Kidney (tissue), 14 donors: Measurements from ENCODE around the gene CCM2L. TPM values are rescaled to one million over a fixed set of nuclear protein-coding genes. Genes with fewer than 3 reads are reported as not detected.

Experiments used
- DNase-seq, 5 donors: peaks; one replicate each; pipeline ENCODE4 v3.0.0-alpha.2; 2013 to 2020
- FAIRE-seq: peaks from 2 replicates; lab custom pipeline; 2012; peaks lifted over from hg19 to GRCh38; lab: Jason Lieb, UNC
- H3K27ac ChIP-seq, 2 donors: one replicate each; pipeline ENCODE4 v1.7.0; 2013; ENCODE audit warnings: low read depth in 2 of 2, low read length in 2 of 2, inconsistent platforms in 1 of 2
- H3K27me3 ChIP-seq: one replicate; pipeline ENCODE4 v1.7.1; 2013; ENCODE audit warnings: low read length, inconsistent platforms; ENCODE audit not compliant: control insufficient read depth, insufficient read depth
- H3K36me3 ChIP-seq, 3 donors: one replicate each; pipeline versions ENCODE4 v1.7.0 to v1.7.1; 2013; ENCODE audit warnings: low read length in 3 of 3, control low read depth in 1 of 3, inconsistent platforms in 1 of 3; ENCODE audit not compliant: insufficient read depth in 3 of 3, control insufficient read depth in 2 of 3
- H3K4me1 ChIP-seq, 3 donors: one replicate each; pipeline versions ENCODE4 v1.7.0 to v1.7.1; 2013; ENCODE audit warnings: low read length in 3 of 3, inconsistent platforms in 1 of 3, low read depth in 1 of 3; ENCODE audit not compliant: control insufficient read depth in 2 of 3, insufficient read depth in 2 of 3
- H3K4me3 ChIP-seq, 3 donors: one replicate each; pipeline versions ENCODE4 v1.7.0 to v1.8.1; 2013; ENCODE audit warnings: low read length in 3 of 3, control low read depth in 1 of 3, inconsistent platforms in 1 of 3
- H3K9ac ChIP-seq, 3 donors: one replicate each; pipeline versions ENCODE4 v1.7.0 to v1.7.1; 2013; ENCODE audit warnings: low read length in 3 of 3, control low read depth in 1 of 3, inconsistent platforms in 1 of 3
- H3K9me3 ChIP-seq, 3 donors: one replicate each; pipeline versions ENCODE4 v1.7.0 to v1.7.1; 2013; ENCODE audit warnings: low read length in 3 of 3, control low read depth in 1 of 3, inconsistent platforms in 1 of 3; ENCODE audit not compliant: control insufficient read depth in 2 of 3, insufficient read depth in 1 of 3
- intact Hi-C: fragments of 100-400 bp; cut with DNase I; formaldehyde crosslinking; loops from one replicate; pipeline ENCODE4 v1.11.1; 2022
- polyA plus RNA-seq: library from polyadenylated mRNA; stranded (reverse); fragments of 350-450 nt; fragmentation: Illumina TruSeq; extraction: RNeasy Lipid Tissue Mini Kit (QIAGEN cat#74804); gene quantifications from one replicate; pipeline ENCODE4 v1.2.3, GENCODE V29; 2014; ENCODE audit warnings: low read depth, low replicate concordance; ENCODE audit not compliant: insufficient read depth
- total RNA-seq: library from RNA; stranded (reverse); fragmentation: NEBNext Ultra II Directional; extraction: Animal tissue kit (Norgen Biotek cat#: 25700); gene quantifications from one replicate; pipeline ENCODE4 v1.2.1, GENCODE V29; 2021
- TF ChIP-seq, protein P1 (sequence below): IDR thresholded peaks from 3 replicates; pipeline ENCODE4 v1.5.1; 2012; ENCODE audit warnings: mild to moderate bottlenecking, moderate library complexity, borderline replicate concordance; ENCODE audit not compliant: insufficient read depth; ENCODE audit errors: extremely low read depth
- donor health status: control.
- donor health status: control.
- donor health status: control.
- donor health status: control.
- donor health status: control.
- donor health status: DM: yes; HTN: yes; CAD: no.
- donor health status: Normal renal cell carcinoma (clear cell type).

Gene CCM2L
- total and polyA plus RNA-seq, 2 donors from 2014 or later: 9.9 to 13.8 TPM

DNA sequence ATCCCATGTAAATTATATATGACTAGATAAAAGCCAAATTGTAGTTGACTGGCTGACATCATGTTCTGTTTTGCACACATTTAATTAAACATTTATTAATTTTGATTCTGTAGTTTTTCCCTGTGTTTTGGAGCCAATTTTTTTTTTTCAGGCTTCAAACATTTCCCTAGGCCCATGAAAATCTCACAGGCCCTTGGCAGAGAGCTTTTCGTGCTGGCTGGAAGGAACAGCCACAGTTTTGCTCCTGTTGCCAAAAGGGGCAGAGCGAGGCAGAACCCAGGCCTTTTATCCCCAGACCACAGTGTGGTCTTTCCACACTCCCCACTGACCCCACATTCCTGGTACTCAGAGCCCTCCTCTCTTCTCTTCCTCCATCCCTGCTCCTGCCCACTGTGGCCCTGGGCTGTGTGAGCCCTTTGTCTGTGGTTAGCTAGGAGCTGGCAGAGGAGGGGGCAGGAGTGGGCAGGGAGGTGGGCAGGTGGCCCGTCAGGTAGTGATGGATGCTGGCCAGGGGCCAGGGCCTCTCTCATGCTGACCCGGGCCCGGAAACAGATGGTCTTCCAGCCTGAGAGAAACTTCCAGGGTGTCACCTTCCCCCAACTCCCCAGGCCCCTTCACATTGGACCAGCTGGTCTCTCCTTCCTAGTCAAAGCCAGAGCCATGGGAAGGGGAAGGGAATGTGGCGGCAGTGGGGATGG lies 19.4 kb upstream of the CCM2L start:
- Histone ChIP-seq H3K27me3 (peaks cover 8% of the 10 kb centered on the region), H3K27ac (no peak overlapping the region), H3K36me3 (no peaks in the 10 kb centered on the region), H3K9me3 (no peaks in the 10 kb centered on the region), H3K9ac (no peak overlapping the region), H3K4me1 (no peaks in the 10 kb centered on the region), H3K4me3 (no peak overlapping the region)
- no peak for FAIRE-seq
- intact Hi-C loops: no loop called here
- TF ChIP-seq, protein P1, sequence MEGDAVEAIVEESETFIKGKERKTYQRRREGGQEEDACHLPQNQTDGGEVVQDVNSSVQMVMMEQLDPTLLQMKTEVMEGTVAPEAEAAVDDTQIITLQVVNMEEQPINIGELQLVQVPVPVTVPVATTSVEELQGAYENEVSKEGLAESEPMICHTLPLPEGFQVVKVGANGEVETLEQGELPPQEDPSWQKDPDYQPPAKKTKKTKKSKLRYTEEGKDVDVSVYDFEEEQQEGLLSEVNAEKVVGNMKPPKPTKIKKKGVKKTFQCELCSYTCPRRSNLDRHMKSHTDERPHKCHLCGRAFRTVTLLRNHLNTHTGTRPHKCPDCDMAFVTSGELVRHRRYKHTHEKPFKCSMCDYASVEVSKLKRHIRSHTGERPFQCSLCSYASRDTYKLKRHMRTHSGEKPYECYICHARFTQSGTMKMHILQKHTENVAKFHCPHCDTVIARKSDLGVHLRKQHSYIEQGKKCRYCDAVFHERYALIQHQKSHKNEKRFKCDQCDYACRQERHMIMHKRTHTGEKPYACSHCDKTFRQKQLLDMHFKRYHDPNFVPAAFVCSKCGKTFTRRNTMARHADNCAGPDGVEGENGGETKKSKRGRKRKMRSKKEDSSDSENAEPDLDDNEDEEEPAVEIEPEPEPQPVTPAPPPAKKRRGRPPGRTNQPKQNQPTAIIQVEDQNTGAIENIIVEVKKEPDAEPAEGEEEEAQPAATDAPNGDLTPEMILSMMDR: no peak
- DNase-seq: peak in 1 of 5 donors; percentile 70

DNA sequence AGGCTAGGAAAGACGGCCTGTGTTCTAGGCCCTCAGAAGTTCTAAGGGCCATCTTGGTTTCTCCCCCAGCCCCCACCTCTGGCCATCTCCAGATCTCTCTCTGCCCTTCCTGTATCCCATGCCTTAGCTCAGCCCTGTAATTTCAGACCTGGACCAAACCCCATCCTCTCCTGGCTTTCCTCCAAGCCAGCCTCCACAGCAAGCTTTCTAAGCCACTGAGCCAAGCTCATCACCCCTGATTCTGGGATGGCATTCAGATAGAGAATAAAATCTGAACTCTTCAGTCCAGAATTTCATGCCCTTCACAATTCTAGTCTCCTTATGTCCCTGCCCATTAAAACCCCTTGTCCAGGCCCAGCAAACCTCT lies 18.9 kb upstream of the CCM2L start:
- Histone ChIP-seq H3K9ac (no peak overlapping the region), H3K4me1 (no peaks in the 10 kb centered on the region), H3K27me3 (peaks cover 8% of the 10 kb centered on the region), H3K9me3 (no peaks in the 10 kb centered on the region), H3K4me3 (no peak overlapping the region), H3K27ac (no peak overlapping the region), H3K36me3 (no peaks in the 10 kb centered on the region)
- no peak for FAIRE-seq
- TF ChIP-seq, protein P1: no peak
- DNase-seq: no peak
- intact Hi-C loops: no loop called here

DNA sequence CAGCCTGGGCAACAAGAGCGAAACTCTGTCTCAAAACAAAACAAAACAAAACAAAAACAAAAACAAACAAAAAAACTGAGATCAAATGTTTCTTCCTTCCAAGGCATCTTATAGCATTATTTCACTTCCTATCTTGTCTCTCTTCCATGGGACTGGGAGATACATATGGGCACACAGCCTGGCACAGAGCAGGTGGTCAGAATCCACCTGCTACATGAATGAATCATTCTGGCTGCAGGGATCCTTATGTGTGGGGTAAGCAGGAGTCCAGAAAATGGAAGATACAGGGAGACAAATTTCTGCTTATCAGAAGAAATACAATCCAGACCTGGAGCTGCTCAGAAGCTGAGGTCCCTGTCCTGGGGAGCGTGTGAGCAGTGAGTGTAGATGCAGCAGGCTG lies 18.2 kb upstream of the CCM2L start:
- Histone ChIP-seq H3K9ac (no peak overlapping the region), H3K9me3 (no peaks in the 10 kb centered on the region), H3K4me3 (no peak overlapping the region), H3K4me1 (no peaks in the 10 kb centered on the region), H3K27ac (no peak overlapping the region), H3K36me3 (no peaks in the 10 kb centered on the region), H3K27me3 (peaks cover 8% of the 10 kb centered on the region)
- FAIRE-seq (no peak), DNase-seq (no peak)
- intact Hi-C loops: no loop called here
- TF ChIP-seq, protein P1: no peak

DNA sequence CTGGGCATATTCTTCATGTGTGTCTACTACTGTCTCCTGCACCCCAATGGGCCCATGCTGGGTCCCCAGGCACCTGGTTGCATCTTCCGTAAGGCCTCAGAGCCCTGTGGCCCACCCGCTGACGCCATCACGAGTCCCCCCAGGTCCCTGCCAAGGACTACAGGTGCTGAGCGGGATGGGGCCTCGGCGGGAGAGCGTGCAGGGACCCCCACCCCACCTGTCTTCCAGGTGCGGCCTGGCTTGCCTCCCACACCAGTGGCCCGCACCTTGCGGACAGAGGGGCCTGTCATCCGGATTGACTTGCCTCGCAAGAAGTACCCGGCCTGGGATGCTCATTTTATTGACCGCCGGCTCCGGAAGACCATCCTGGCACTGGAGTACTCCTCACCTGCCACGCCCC lies 13.2 kb upstream of the CCM2L start:
- no peaks in the 10 kb centered on the region for H3K4me1 ChIP-seq
- H3K9ac ChIP-seq: no peak overlapping the region
- TF ChIP-seq, protein P1: no peak
- H3K4me3 ChIP-seq: no peak overlapping the region
- intact Hi-C loops: no loop called here
- no peaks in the 10 kb centered on the region for H3K9me3 ChIP-seq
- FAIRE-seq (no peak), DNase-seq (no peak)
- H3K27me3 ChIP-seq: peaks cover 8% of the 10 kb centered on the region
- H3K27ac ChIP-seq: no peak overlapping the region
- no peaks in the 10 kb centered on the region for H3K36me3 ChIP-seq
